ENCODE results near the gene MYLK. TPM values are rescaled to one million over a fixed set of nuclear protein-coding genes. Genes with fewer than 3 reads are reported as not detected.
"Not testable (repeated sequence)": the region's sequence is repeated elsewhere in the genome, so short reads cannot be mapped to it uniquely, and the experiment has no call there.

The MYLK gene
- total and polyA plus RNA-seq, 11 donors: 3.2 to 20.7 (median 12.4) TPM

DNA sequence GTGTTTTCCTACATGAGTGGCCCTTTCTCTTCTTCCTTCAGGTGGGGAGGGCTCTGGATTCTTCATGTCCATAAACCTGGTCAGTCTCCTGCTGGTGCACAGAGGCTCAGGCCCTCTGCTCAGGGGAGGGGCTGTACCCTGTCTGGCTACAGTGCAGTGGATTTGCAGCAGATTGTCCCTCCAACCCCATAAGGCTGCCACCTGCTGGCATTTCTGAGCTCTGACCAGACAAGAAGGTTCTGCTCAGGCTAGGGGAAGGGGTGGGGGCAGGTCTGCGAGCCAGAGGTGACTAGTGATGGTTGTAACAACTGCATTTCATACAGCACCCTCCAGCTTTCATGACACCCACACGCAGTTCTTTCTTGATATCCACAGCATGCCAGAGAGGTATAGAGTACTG, 182.1 kb downstream of the MYLK start:
- 7 to 35% (median 31%) methylated on average over 2 of the region's 2 CpGs for WGBS, 4 donors
- H3K4me1 ChIP-seq: peaks cover 0 to 13% (median 0%) of the 10 kb centered on the region in 12 donors
- TF ChIP-seq, protein P1, sequence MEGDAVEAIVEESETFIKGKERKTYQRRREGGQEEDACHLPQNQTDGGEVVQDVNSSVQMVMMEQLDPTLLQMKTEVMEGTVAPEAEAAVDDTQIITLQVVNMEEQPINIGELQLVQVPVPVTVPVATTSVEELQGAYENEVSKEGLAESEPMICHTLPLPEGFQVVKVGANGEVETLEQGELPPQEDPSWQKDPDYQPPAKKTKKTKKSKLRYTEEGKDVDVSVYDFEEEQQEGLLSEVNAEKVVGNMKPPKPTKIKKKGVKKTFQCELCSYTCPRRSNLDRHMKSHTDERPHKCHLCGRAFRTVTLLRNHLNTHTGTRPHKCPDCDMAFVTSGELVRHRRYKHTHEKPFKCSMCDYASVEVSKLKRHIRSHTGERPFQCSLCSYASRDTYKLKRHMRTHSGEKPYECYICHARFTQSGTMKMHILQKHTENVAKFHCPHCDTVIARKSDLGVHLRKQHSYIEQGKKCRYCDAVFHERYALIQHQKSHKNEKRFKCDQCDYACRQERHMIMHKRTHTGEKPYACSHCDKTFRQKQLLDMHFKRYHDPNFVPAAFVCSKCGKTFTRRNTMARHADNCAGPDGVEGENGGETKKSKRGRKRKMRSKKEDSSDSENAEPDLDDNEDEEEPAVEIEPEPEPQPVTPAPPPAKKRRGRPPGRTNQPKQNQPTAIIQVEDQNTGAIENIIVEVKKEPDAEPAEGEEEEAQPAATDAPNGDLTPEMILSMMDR (IDR thresholded peaks at IDR 0.05): peak; percentile 34 to 72 (median 60)
- peak overlapping the region in 4 of 12 donors; percentile 4 to 52 (median 40) for H3K4me3 ChIP-seq
- H3K27ac ChIP-seq: peak overlapping the region in 2 of 12 donors; percentile 73 to 82
- not testable (repeated sequence) for H3K9me3 ChIP-seq, H3K36me3 ChIP-seq, H3K27me3 ChIP-seq
- peak in 4 of 5 donors; percentile 60 to 69 (median 68) for DNase-seq
- intact Hi-C loops (cut with DNase I): loop anchor here in 6 of 10 donors (1.0 to 10.0 kb wide), 4 partner anchors 47 to 50 kb away; no protein-coding TSS in a partner anchor
- ATAC-seq: peak; percentile 57 to 81 (median 78)

DNA sequence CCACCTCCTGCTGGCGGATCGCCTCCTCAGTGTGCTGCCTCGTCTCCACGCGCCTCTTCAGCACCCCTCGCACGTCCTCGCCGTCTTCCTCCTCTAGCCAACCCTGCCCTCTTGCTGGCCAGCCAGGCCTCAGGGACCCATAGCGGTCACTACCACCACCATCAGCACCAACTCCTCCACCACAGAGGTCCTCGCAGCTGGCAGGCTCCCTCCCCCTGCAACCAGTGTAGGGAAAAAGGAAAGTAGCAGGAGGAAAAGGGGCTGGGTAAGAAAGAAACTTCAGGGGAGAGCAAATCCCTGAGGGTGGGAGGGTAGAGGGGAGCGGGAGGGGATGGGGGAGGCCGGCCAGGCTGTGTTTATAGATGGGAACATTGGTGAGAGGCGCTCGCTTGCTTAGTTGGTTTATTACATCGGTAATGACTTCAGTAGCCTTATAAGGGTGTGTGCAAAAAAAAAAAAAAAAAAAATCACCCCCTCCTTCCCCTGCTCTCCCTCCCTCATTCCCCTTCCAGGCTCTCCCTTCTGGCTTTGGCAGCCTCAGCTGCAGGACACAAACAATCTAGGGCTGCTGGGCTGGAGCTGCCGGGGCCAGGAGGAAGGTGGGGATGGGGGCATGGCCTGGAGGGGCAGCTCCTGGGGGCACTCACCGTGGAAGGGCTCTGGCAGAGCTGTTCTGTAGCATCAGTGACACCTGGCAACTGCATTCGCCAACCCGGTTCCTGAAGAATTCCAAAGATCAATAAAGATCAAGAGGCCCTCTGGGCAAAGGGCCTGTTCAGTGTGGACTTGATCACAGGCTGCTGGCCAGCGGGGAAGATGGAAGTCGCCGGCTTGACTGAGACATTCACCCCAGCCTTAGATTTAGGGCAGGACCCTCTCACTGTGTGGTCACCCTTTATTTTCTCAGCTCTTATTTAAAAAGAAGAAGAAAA, 183.1 kb downstream of the MYLK start:
- intact Hi-C loops (cut with DNase I): loop anchor here in 4 of 10 donors (1.0 to 10.0 kb wide), 4 partner anchors 46 to 49 kb away; no protein-coding TSS in a partner anchor
- TF ChIP-seq, protein P1 (IDR thresholded peaks at IDR 0.05): no peak
- TF ChIP-seq POLR2A (IDR thresholded peaks at IDR 0.05): no peak
- peak in 3 of 4 donors; percentile 35 to 59 (median 38) for ATAC-seq
- WGBS, 4 donors: 80 to 84% (median 81%) methylated on average over 21 to 23 of the region's 23 CpGs
- Histone ChIP-seq H3K4me3 (peak overlapping the region in 11 of 12 donors; percentile 9 to 58 (median 42)), H3K27me3 (no peaks in the 10 kb centered on the region), H3K36me3 (no peaks in the 10 kb centered on the region), H3K27ac (peak overlapping the region in 8 of 12 donors; percentile 3 to 90 (median 46)), H3K9me3 (no peaks in the 10 kb centered on the region), H3K4me1 (peaks cover 0 to 21% (median 8%) of the 10 kb centered on the region in 12 donors)
- DNase-seq: no peak

DNA sequence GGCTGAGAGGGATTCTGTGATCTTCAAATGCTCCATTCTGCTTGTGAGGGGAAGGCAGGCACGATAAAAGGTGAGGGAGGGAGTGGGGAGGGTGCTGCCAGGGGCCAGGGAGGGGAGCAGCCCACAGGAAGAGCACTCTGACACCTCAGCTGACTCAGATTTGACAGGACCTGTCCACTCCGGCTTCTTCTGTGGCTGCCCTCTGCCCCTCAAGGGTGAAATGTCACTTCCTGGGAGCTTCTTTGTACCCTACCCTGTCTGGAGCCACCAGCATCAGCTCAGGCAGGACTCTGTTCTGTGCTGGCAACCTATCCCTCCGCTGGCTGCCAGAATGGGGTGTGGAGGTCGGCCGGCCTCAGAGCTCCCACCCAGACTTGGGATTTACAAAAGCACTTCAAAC, 185.3 kb downstream of the MYLK start:
- ATAC-seq (no peak), DNase-seq (no peak)
- Histone ChIP-seq H3K27ac (peak overlapping the region in 9 of 12 donors; percentile 4 to 90 (median 39)), H3K4me1 (peaks cover 0 to 40% (median 29%) of the 10 kb centered on the region in 12 donors), H3K4me3 (peak overlapping the region in 10 of 12 donors; percentile 32 to 58 (median 42)), H3K27me3 (no peaks in the 10 kb centered on the region), H3K9me3 (no peaks in the 10 kb centered on the region), H3K36me3 (no peaks in the 10 kb centered on the region)
- TF ChIP-seq, protein P1 (IDR thresholded peaks at IDR 0.05): no peak
- intact Hi-C loops (cut with DNase I): loop anchor here in 2 of 10 donors (5.0 kb wide), 2 partner anchors 42 to 47 kb away; no protein-coding TSS in a partner anchor
- 58 to 82% (median 73%) methylated on average over 5 of the region's 5 CpGs for WGBS, 4 donors

DNA sequence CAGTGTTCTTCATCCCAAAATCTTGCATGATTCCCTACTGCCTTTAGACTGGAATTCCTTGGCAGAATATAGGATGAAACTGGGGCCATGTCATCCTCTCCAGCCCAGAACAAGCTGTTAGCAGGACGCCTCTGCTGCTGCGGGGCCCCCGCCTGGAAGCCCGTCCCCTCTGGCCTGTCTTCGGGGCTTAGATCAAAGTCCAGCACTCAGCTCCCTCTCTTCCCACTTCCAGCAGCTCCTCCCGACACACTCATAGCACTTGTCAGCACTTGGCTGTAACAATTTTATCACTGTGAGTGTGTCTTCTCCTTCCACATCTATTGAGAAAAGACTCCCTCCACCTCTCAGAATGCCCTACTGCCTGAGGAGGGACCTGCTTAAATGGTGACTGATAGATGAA, 187.3 kb downstream of the MYLK start:
- peaks cover 0 to 4% (median 0%) of the 10 kb centered on the region in 9 donors for H3K36me3 ChIP-seq
- no peak for ATAC-seq
- intact Hi-C loops (cut with DNase I): loop anchor here in 2 of 10 donors (5.0 kb wide), 2 partner anchors 40 to 45 kb away; no protein-coding TSS in a partner anchor
- H3K4me1 ChIP-seq: peaks cover 0 to 57% (median 40%) of the 10 kb centered on the region in 12 donors
- DNase-seq: no peak
- peak overlapping the region in 5 of 12 donors; percentile 10 to 58 (median 52) for H3K4me3 ChIP-seq
- WGBS, 4 donors: 40 to 56% (median 44%) methylated on average over 6 of the region's 6 CpGs
- no peak for TF ChIP-seq POLR2A (IDR thresholded peaks at IDR 0.05)
- TF ChIP-seq, protein P1 (IDR thresholded peaks at IDR 0.05): no peak
- H3K27ac ChIP-seq: peak overlapping the region in 10 of 12 donors; percentile 9 to 90 (median 63)
- no peaks in the 10 kb centered on the region for H3K27me3 ChIP-seq
- no peaks in the 10 kb centered on the region for H3K9me3 ChIP-seq
